ENCODE measurements around the gene MAGI2. TPM values are rescaled to one million over a fixed set of nuclear protein-coding genes. Genes with fewer than 3 reads are reported as not detected.

The MAGI2 gene
- polyA plus RNA-seq, 3 donors = 0.03 to 0.11 TPM; not detected in 1

GRCh38 chr7:79182283-79182682 is 271.2 kb downstream of the MAGI2 start:
- Histone ChIP-seq H3K27ac (ENCODE audit: low read depth in 1 of 2, low read length in 2 of 2) (no peak overlapping the region), H3K27me3 (ENCODE audit: control insufficient read depth in 2 of 2, insufficient read depth in 2 of 2, low read length in 2 of 2) (no peaks in the 10 kb centered on the region), H3K4me2 (replicated peaks; ENCODE audit: extremely low read depth, low read length, poor library complexity, severe bottlenecking) (no peak overlapping the region), H2AFZ (ENCODE audit: insufficient read depth, low read depth, low read length, poor library complexity, severe bottlenecking) (no peak overlapping the region), H3K36me3 (replicated peaks in 1 of 2; ENCODE audit: control insufficient read depth in 1 of 2, insufficient read depth in 2 of 2, low read length in 2 of 2) (no peaks in the 10 kb centered on the region), H3K4me3 (replicated peaks in 1 of 3; ENCODE audit: low read depth in 2 of 3, low read length in 3 of 3) (no peak overlapping the region), H3K4me1 (ENCODE audit: control insufficient read depth in 1 of 2, insufficient read depth in 2 of 2, low read length in 2 of 2) (no peaks in the 10 kb centered on the region), H4K20me1 (ENCODE audit: insufficient read depth, low read length) (no peaks in the 10 kb centered on the region), H3K9ac (ENCODE audit: insufficient read depth, low read length, poor library complexity, severe bottlenecking) (no peak overlapping the region), H3K79me2 (ENCODE audit: insufficient read depth, low read length) (no peaks in the 10 kb centered on the region), H3K9me3 (replicated peaks in 1 of 2; ENCODE audit: control insufficient read depth in 1 of 2, insufficient read depth in 1 of 2, low read length in 2 of 2) (no peaks in the 10 kb centered on the region)
- Mint-ChIP-seq H3K36me3 (no peaks in the 10 kb centered on the region), H3K4me1 (no peaks in the 10 kb centered on the region), H3K27me3 (ENCODE audit: low read depth in 3 of 3) (peaks cover 0 to 2% (median 0%) of the 10 kb centered on the region in 3 donors), H3K4me3 (no peak overlapping the region), H3K27ac (no peak overlapping the region), H3K9me3 (peaks cover 0 to 2% (median 0%) of the 10 kb centered on the region in 7 donors)
- intact Hi-C loops (cut with micrococcal nuclease) = no loop called here
- no peak for TF ChIP-seq CTCF (IDR thresholded peaks at IDR 0.05)
- no CpG with 5 or more reads among the region's 1 CpG for WGBS (ENCODE audit: insufficient coverage)
- DNase-seq = no peak

- Mint-ChIP-seq H3K36me3 (no peaks in the 10 kb centered on the region), H3K27ac (no peak overlapping the region), H3K27me3 (ENCODE audit: low read depth in 3 of 3) (peaks cover 0 to 4% (median 0%) of the 10 kb centered on the region in 3 donors), H3K9me3 (peaks cover 0 to 2% (median 0%) of the 10 kb centered on the region in 7 donors), H3K4me1 (no peaks in the 10 kb centered on the region), H3K4me3 (no peak overlapping the region)
- no peak overlapping the region for H3K4me3 ChIP-seq (replicated peaks in 1 of 3; ENCODE audit: low read depth in 2 of 3, low read length in 3 of 3)
- H3K36me3 ChIP-seq (replicated peaks in 1 of 2; ENCODE audit: control insufficient read depth in 1 of 2, insufficient read depth in 2 of 2, low read length in 2 of 2) = no peaks in the 10 kb centered on the region
- no peaks in the 10 kb centered on the region for H3K27me3 ChIP-seq (ENCODE audit: control insufficient read depth in 2 of 2, insufficient read depth in 2 of 2, low read length in 2 of 2)
- no peak for TF ChIP-seq CTCF (IDR thresholded peaks at IDR 0.05)
- H3K79me2 ChIP-seq (ENCODE audit: insufficient read depth, low read length) = no peaks in the 10 kb centered on the region
- H4K20me1 ChIP-seq (ENCODE audit: insufficient read depth, low read length) = no peaks in the 10 kb centered on the region
- no peak overlapping the region for H3K27ac ChIP-seq (ENCODE audit: low read depth in 1 of 2, low read length in 2 of 2)
- H3K9me3 ChIP-seq (replicated peaks in 1 of 2; ENCODE audit: control insufficient read depth in 1 of 2, insufficient read depth in 1 of 2, low read length in 2 of 2) = no peaks in the 10 kb centered on the region
- no peak overlapping the region for H3K9ac ChIP-seq (ENCODE audit: insufficient read depth, low read length, poor library complexity, severe bottlenecking)
- intact Hi-C loops (cut with micrococcal nuclease) = no loop called here
- no peak overlapping the region for H2AFZ ChIP-seq (ENCODE audit: insufficient read depth, low read depth, low read length, poor library complexity, severe bottlenecking)
- no peak overlapping the region for H3K4me2 ChIP-seq (replicated peaks; ENCODE audit: extremely low read depth, low read length, poor library complexity, severe bottlenecking)
- DNase-seq = no peak
- H3K4me1 ChIP-seq (ENCODE audit: control insufficient read depth in 1 of 2, insufficient read depth in 2 of 2, low read length in 2 of 2) = no peaks in the 10 kb centered on the region
- 0% methylated on average over 1 of the region's 2 CpGs for WGBS (ENCODE audit: insufficient coverage)
Measured at GRCh38 chr7:79180533-79180932, 272.9 kb downstream of the MAGI2 start.

All from CD14-positive monocyte (primary cell).